Endothelial cell of umbilical vein (primary cell): ENCODE data around the gene TFDP2. TPM values are rescaled to one million over a fixed set of nuclear protein-coding genes. Genes with fewer than 3 reads are reported as not detected.

Experiments used
- BruUV-seq: library from RNA; stranded (reverse); fragments of 400-500 nt; replicated peaks from 2 replicates; lab custom pipeline; 2021; lab: Mats Ljungman, UMichigan
- CTCF ChIA-PET: fragments of 300-600, 350-600 bp; sonication (Branson Sonifier 250); formaldehyde crosslinking; loops from one replicate; lab custom pipeline; 2021; ENCODE audit warnings: antibody characterized with exemption, inconsistent platforms; lab: Charles Lee
- POLR2A ChIA-PET: fragments of 300-600, 350-600 bp; sonication (Branson Sonifier 250); formaldehyde crosslinking; loops from one replicate; lab custom pipeline; 2021; ENCODE audit warnings: antibody characterized with exemption, inconsistent platforms; lab: Charles Lee
- DNase-seq: peaks from one replicate; pipeline ENCODE4 v3.0.0-alpha.2; 2011; ENCODE audit warnings: low read depth, low spot score
- FAIRE-seq: peaks from 2 replicates; lab custom pipeline; 2011; peaks lifted over from hg19 to GRCh38; lab: Jason Lieb, UNC
- H2AFZ ChIP-seq: 2 replicates; pipeline ENCODE4 v1.6.0; 2012; ENCODE audit warnings: low read depth, low read length, control low read depth, inconsistent platforms
- H3K27ac ChIP-seq: 2 replicates; pipeline ENCODE4 v1.5.1; 2011; ENCODE audit warnings: low read depth, mild to moderate bottlenecking, control low read depth, low read length, moderate library complexity; ENCODE audit not compliant: insufficient read depth
- H3K27me3 ChIP-seq, 2 experiments: 2 replicates each; pipeline versions ENCODE4 v1.6.0 to v1.6.1; 2011; ENCODE audit warnings: low read length in 2 of 2, mixed read lengths in 1 of 2; ENCODE audit not compliant: control insufficient read depth in 2 of 2, insufficient read depth in 2 of 2
- H3K36me3 ChIP-seq, 2 experiments: 2 replicates in 1 of 2; 3 replicates in 1 of 2; pipeline ENCODE4 v1.5.1; 2011; ENCODE audit warnings: low read length in 2 of 2, mild to moderate bottlenecking in 1 of 2, moderate library complexity in 1 of 2; ENCODE audit not compliant: control insufficient read depth in 2 of 2, insufficient read depth in 2 of 2; ENCODE audit errors: extremely low read depth in 1 of 2
- H3K4me1 ChIP-seq: 3 replicates; pipeline ENCODE4 v1.5.1; 2011; ENCODE audit warnings: mild to moderate bottlenecking, low read length; ENCODE audit not compliant: control insufficient read depth, insufficient read depth; ENCODE audit errors: extremely low read depth
- H3K4me2 ChIP-seq: 2 replicates; pipeline ENCODE4 v1.6.1; 2011; ENCODE audit warnings: low read length, control low read depth, mixed read lengths; ENCODE audit not compliant: insufficient read depth
- H3K4me3 ChIP-seq, 3 experiments: fragments of 200-600 bp in 1 of 3; sonication (generic), shearing (Covaris generic) in 1 of 3; replicated peaks in 1 of 3; 2 replicates each; pipeline ENCODE4 v1.5.1; 2011 to 2016; ENCODE audit warnings: control low read depth in 3 of 3, low read length in 3 of 3, mild to moderate bottlenecking in 2 of 3, inconsistent platforms in 1 of 3, low read depth in 1 of 3, moderate library complexity in 1 of 3; ENCODE audit not compliant: insufficient read depth in 1 of 3
- H3K79me2 ChIP-seq: 2 replicates; pipeline ENCODE4 v1.6.0; 2012; ENCODE audit warnings: low read length, inconsistent platforms; ENCODE audit not compliant: control insufficient read depth, insufficient read depth
- H3K9ac ChIP-seq: replicated peaks from 2 replicates; pipeline ENCODE3; 2011; ENCODE audit warnings: low read length, control low read depth; ENCODE audit not compliant: insufficient read depth; ENCODE audit errors: extremely low read depth
- H3K9me1 ChIP-seq: replicated peaks from 3 replicates; pipeline ENCODE4 v1.6.0; 2011; ENCODE audit warnings: mild to moderate bottlenecking, low read length; ENCODE audit not compliant: control insufficient read depth, insufficient read depth; ENCODE audit errors: extremely low read depth
- H3K9me3 ChIP-seq: replicated peaks from 2 replicates; pipeline ENCODE4 v1.5.1; 2012; ENCODE audit warnings: low read length, inconsistent platforms; ENCODE audit not compliant: control insufficient read depth, insufficient read depth
- H4K20me1 ChIP-seq: replicated peaks from 2 replicates; pipeline ENCODE3; 2011; ENCODE audit warnings: mild to moderate bottlenecking, low read length; ENCODE audit not compliant: control insufficient read depth, insufficient read depth; ENCODE audit errors: extremely low read depth
- CTCF ChIP-seq, 2 donors: IDR thresholded peaks; 1 replicate in 1 of 2; 2 replicates in 1 of 2; pipeline ENCODE4 v1.5.1; 2011; ENCODE audit warnings: low read length in 2 of 2, mild to moderate bottlenecking in 2 of 2, moderate library complexity in 2 of 2, control low read depth in 1 of 2, inconsistent platforms in 1 of 2, low read depth in 1 of 2; ENCODE audit not compliant: insufficient read depth in 1 of 2; ENCODE audit errors: extremely low read depth in 1 of 2
- FOS ChIP-seq: IDR thresholded peaks from 2 replicates; pipeline ENCODE4 v1.6.1; 2011; ENCODE audit warnings: mild to moderate bottlenecking, low read length, moderate library complexity, borderline replicate concordance; ENCODE audit not compliant: insufficient read depth
- GATA2 ChIP-seq: IDR thresholded peaks from 2 replicates; pipeline ENCODE4 v1.7.0; 2011; ENCODE audit warnings: low read depth, mild to moderate bottlenecking, moderate library complexity, mixed read lengths, low read length; ENCODE audit not compliant: insufficient read length, insufficient read depth
- JUN ChIP-seq: IDR thresholded peaks from 2 replicates; pipeline ENCODE4 v1.6.1; 2011; ENCODE audit warnings: borderline replicate concordance, low read depth; ENCODE audit not compliant: insufficient read length, insufficient read depth
- MYC ChIP-seq: IDR thresholded peaks from one replicate; pipeline ENCODE4 v1.6.1; 2011; ENCODE audit warnings: mild to moderate bottlenecking, low read depth, low read length
- POLR2A ChIP-seq: IDR thresholded peaks from 2 replicates; pipeline ENCODE4 v1.6.1; 2012; ENCODE audit warnings: low read depth, mild to moderate bottlenecking, control low read depth, low read length
- POLR2AphosphoS5 ChIP-seq: IDR thresholded peaks from 2 replicates; pipeline ENCODE4 v1.6.1; 2012; ENCODE audit warnings: low read depth, mild to moderate bottlenecking, control low read depth, low read length, moderate library complexity; ENCODE audit not compliant: insufficient read depth
- dilution Hi-C: fragments of 300-500 bp; cut with MboI; formaldehyde crosslinking; loops from one replicate; pipeline ENCODE4 v1.15.0; 2019; ENCODE audit warnings: low sequenced_read_pairs; ENCODE audit not compliant: extremely low pct_ligation_motif_present
- intact Hi-C: fragments of 100-400 bp; cut with micrococcal nuclease; formaldehyde crosslinking; loops from one replicate; pipeline ENCODE4 v1.10.0; 2022
- polyA plus RNA-seq, 4 experiments: library from polyadenylated mRNA; depleted of rRNA in 3 of 4; stranded (reverse) in 3 of 4; unstranded in 1 of 4; fragments of >200 nt; gene quantifications; 2 replicates each; pipeline versions ENCODE4 v1.2.1 to v1.2.3, GENCODE V29; 2011 to 2012; ENCODE audit warnings: missing spikeins in 1 of 4
- total RNA-seq: library from RNA; stranded (reverse); gene quantifications from 2 replicates; pipeline ENCODE4 v1.2.3, GENCODE V29; 2021

TFDP2 gene
- total and polyA plus RNA-seq, 2 donors (not counting 3 experiments of a cell fraction or from before 2014, with no cell fraction given) = 8.5 to 21.5 TPM

DNA sequence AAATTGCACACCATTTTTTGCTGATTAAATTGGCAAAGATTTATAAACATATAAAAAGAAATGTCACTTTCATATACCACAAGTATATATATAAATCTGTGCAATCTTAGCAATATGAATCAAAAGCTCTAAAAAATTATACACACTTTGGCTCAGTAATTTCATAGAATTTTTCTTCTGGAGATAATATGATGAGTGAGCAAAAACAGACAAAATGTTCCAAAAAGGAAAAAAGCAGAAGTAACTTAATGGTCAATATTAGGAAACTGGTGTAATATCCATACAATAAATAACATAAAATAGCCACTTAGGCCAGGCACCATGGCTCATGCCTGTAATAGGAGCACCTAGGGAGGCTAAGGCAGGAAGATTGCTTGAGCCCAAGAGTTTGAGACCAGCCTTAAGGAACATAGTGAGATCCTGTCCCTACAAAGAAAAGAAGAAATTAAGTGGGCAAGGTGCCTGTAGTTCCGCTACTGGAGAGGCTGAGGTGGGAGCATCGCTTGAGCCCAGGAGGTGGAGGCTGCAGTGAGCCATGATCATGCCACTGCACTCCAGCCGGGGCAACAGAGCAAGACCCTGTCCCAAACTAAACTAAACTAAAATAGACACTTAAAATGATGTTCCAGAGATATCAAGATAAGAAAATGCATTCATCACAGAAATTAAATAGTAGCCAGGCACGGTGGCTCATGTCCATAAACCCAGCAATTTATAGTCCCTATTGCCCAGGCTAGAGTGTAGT is 52.1 kb downstream of the TFDP2 start:
- no peak for FAIRE-seq

More for the DNA sequence above, 52.1 kb downstream of the TFDP2 start:
- Histone ChIP-seq H3K36me3 (no peaks in the 10 kb centered on the region), H3K4me1 (peaks cover 2% of the 10 kb centered on the region), H3K4me3 (no peak overlapping the region), H3K9me1 (no peaks in the 10 kb centered on the region), H3K27ac (no peak overlapping the region), H3K9ac (no peak overlapping the region), H3K79me2 (no peaks in the 10 kb centered on the region), H3K9me3 (no peaks in the 10 kb centered on the region), H3K4me2 (no peak overlapping the region), H2AFZ (no peak overlapping the region), H3K27me3 (no peaks in the 10 kb centered on the region), H4K20me1 (no peaks in the 10 kb centered on the region)
- dilution Hi-C loops (no loop called here), intact Hi-C loops (no loop called here)
- TF ChIP-seq FOS (no peak), GATA2 (no peak), POLR2AphosphoS5 (no peak), MYC (no peak), POLR2A (no peak), JUN (no peak), CTCF (IDR thresholded peaks at IDR 0.05; ENCODE audit: extremely low read depth in 1 of 2, insufficient read depth in 1 of 2, low read depth in 1 of 2, low read length in 2 of 2) (no peak)
- BruUV-seq = no TSS peak
- ChIA-PET POLR2A (no interaction called here), CTCF (no interaction called here)
- no peak for DNase-seq
